ENCODE measurements around the gene HLF. TPM values are rescaled to one million over a fixed set of nuclear protein-coding genes. Genes with fewer than 3 reads are reported as not detected.

HLF gene
- total and polyA plus RNA-seq, 9 donors = 28.0 to 106 (median 40.8) TPM

DNA sequence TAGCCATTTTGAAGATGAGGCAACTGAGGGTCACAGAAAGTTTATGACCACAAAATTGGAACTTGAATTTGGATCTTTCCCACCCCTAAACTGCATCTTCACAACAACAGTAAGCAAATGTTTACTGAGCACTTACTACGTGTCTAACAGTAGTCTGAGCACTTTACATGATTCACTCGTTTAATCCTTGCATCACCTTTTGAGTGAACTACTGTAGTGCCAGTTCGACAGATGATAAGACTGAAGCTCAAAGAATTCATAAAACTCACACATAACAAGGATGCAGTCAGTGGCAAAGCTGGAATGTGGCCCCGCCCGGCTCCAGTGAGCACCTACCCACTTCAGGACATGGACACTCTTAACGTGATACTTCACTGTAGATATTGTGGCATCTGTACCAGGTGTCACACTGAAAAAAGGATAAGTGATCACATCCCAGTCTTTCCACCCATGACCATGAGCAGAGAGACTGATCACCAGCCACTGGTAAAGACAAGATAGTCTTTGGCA, 36.0 kb upstream of the HLF start:
- WGBS, 3 donors = 83 to 88% (median 84%) methylated on average over 6 of the region's 6 CpGs
- no peaks in the 10 kb centered on the region for H3K9me3 ChIP-seq
- TF ChIP-seq, protein P1, sequence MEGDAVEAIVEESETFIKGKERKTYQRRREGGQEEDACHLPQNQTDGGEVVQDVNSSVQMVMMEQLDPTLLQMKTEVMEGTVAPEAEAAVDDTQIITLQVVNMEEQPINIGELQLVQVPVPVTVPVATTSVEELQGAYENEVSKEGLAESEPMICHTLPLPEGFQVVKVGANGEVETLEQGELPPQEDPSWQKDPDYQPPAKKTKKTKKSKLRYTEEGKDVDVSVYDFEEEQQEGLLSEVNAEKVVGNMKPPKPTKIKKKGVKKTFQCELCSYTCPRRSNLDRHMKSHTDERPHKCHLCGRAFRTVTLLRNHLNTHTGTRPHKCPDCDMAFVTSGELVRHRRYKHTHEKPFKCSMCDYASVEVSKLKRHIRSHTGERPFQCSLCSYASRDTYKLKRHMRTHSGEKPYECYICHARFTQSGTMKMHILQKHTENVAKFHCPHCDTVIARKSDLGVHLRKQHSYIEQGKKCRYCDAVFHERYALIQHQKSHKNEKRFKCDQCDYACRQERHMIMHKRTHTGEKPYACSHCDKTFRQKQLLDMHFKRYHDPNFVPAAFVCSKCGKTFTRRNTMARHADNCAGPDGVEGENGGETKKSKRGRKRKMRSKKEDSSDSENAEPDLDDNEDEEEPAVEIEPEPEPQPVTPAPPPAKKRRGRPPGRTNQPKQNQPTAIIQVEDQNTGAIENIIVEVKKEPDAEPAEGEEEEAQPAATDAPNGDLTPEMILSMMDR (IDR thresholded peaks at IDR 0.05) = no peak
- no peak for TF ChIP-seq POLR2A (IDR thresholded peaks at IDR 0.05)

DNA sequence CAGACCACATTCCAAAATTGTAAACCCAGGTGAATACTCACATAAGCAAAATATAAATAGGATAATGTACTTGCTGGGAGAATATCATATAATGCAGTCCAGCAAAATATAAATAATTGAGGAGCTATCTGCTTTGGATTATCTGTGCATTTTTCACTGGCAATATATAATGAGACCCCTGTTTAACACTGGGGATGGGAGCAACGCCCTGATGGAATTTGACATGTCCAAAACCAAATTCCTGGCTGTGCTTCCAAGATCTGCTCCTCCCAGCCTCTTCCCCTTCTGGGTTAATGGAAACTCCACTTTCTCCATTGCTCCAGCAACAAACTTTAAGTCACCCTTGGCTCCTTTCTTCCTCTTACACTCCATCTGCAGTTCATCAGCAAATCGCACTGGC, 35.5 kb upstream of the HLF start:
- no peaks in the 10 kb centered on the region for H3K27me3 ChIP-seq
- H3K4me3 ChIP-seq = no peak overlapping the region
- 60 to 66% (median 64%) methylated on average over 2 of the region's 2 CpGs for WGBS, 3 donors
- H3K4me1 ChIP-seq (ENCODE audit: insufficient read depth) = no peaks in the 10 kb centered on the region
- TF ChIP-seq POLR2A (IDR thresholded peaks at IDR 0.05) = no peak
- TF ChIP-seq EP300 (IDR thresholded peaks at IDR 0.05) = no peak
- TF ChIP-seq, protein P1 (IDR thresholded peaks at IDR 0.05) = no peak
- no peak overlapping the region for H3K27ac ChIP-seq
- intact Hi-C loops (cut with DNase I) = no loop called here
- no peaks in the 10 kb centered on the region for H3K36me3 ChIP-seq
- H3K9me3 ChIP-seq = no peaks in the 10 kb centered on the region
- DNase-seq = no peak

More for the DNA sequence above, 36.0 kb upstream of the HLF start:
- H3K27me3 ChIP-seq = no peaks in the 10 kb centered on the region
- no peaks in the 10 kb centered on the region for H3K4me1 ChIP-seq (ENCODE audit: insufficient read depth)
- H3K4me3 ChIP-seq = no peak overlapping the region
- DNase-seq = no peak
- H3K36me3 ChIP-seq = no peaks in the 10 kb centered on the region
- intact Hi-C loops (cut with DNase I) = no loop called here
- no peak overlapping the region for H3K27ac ChIP-seq

GRCh38 chr17:55230716-55231115, 34.0 kb upstream of the HLF start:
- H3K4me1 ChIP-seq (ENCODE audit: insufficient read depth) = no peaks in the 10 kb centered on the region
- DNase-seq = no peak
- WGBS, 3 donors = 94 to 97% (median 95%) methylated on average over 1 of the region's 1 CpG
- intact Hi-C loops (cut with DNase I) = no loop called here
- H3K9me3 ChIP-seq = no peaks in the 10 kb centered on the region
- no peaks in the 10 kb centered on the region for H3K36me3 ChIP-seq
- no peaks in the 10 kb centered on the region for H3K27me3 ChIP-seq
- no peak for TF ChIP-seq POLR2A (IDR thresholded peaks at IDR 0.05)
- no peak for TF ChIP-seq EP300 (IDR thresholded peaks at IDR 0.05)
- TF ChIP-seq, protein P1 (IDR thresholded peaks at IDR 0.05) = no peak
- no peak overlapping the region for H3K4me3 ChIP-seq
- H3K27ac ChIP-seq = no peak overlapping the region

GRCh38 chr17:55233840-55234239, 30.9 kb upstream of the HLF start:
- no peaks in the 10 kb centered on the region for H3K9me3 ChIP-seq
- no peaks in the 10 kb centered on the region for H3K36me3 ChIP-seq
- no peak overlapping the region for H3K4me3 ChIP-seq
- DNase-seq = no peak
- WGBS, 3 donors = 94 to 97% (median 96%) methylated on average over 3 of the region's 3 CpGs
- H3K27me3 ChIP-seq = no peaks in the 10 kb centered on the region
- H3K4me1 ChIP-seq (ENCODE audit: insufficient read depth) = peaks cover 3% of the 10 kb centered on the region
- TF ChIP-seq, protein P1 (IDR thresholded peaks at IDR 0.05) = no peak
- TF ChIP-seq POLR2A (IDR thresholded peaks at IDR 0.05) = no peak
- TF ChIP-seq EP300 (IDR thresholded peaks at IDR 0.05) = no peak
- no peak overlapping the region for H3K27ac ChIP-seq
- intact Hi-C loops (cut with DNase I) = no loop called here

Data from ovary (tissue), 9 donors.